HepG2 (cell line): Measurements from ENCODE around the gene FGFR4. TPM values are rescaled to one million over a fixed set of nuclear protein-coding genes. Genes with fewer than 3 reads are reported as not detected.
A peak's percentile ranks its signal among the peaks of the same experiment; 100 is the strongest.

Experiments
- EP300 ChIP-seq, 3 experiments: sonication (generic) in 1 of 3; formaldehyde crosslinking in 1 of 3; IDR thresholded peaks; 2 replicates each; pipeline versions ENCODE4 v1.5.1 to v1.6.1; 2011 to 2020; ENCODE audit warnings: low read depth in 2 of 3, low read length in 2 of 3, borderline replicate concordance in 1 of 3, improper control_type of control experiment in 1 of 3, mild to moderate bottlenecking in 1 of 3, missing genetic modification reagents in 1 of 3, moderate library complexity in 1 of 3
- FOXA3 ChIP-seq: IDR thresholded peaks from 2 replicates; pipeline ENCODE4 v1.6.1; 2016; ENCODE audit warnings: missing genetic modification reagents, missing compliant biosample characterization
- HNF4A ChIP-seq: sonication (generic); formaldehyde crosslinking; IDR thresholded peaks from 2 replicates; pipeline ENCODE4 v1.4.0; 2020; ENCODE audit warnings: missing genetic modification reagents
- ZBTB7B ChIP-seq: sonication (generic); formaldehyde crosslinking; IDR thresholded peaks from 2 replicates; pipeline ENCODE4 v1.4.0; 2020; ENCODE audit warnings: missing genetic modification reagents
- ZMYM3 ChIP-seq: sonication (generic); formaldehyde crosslinking; IDR thresholded peaks from 2 replicates; pipeline ENCODE4 v1.5.1; 2020; ENCODE audit warnings: mild to moderate bottlenecking, missing genetic modification reagents
- ZNF605 ChIP-seq: sonication (generic); formaldehyde crosslinking; IDR thresholded peaks from 2 replicates; pipeline ENCODE4 v1.8.0; 2022; ENCODE audit warnings: mild to moderate bottlenecking, missing genetic modification reagents
- ZNF609 ChIP-seq: sonication (generic); formaldehyde crosslinking; IDR thresholded peaks from 2 replicates; pipeline ENCODE4 v1.4.0; 2020; ENCODE audit warnings: mild to moderate bottlenecking, missing genetic modification reagents, borderline replicate concordance
- ZSCAN25 ChIP-seq: sonication (generic); formaldehyde crosslinking; IDR thresholded peaks from 2 replicates; pipeline ENCODE4 v1.8.0; 2022; ENCODE audit warnings: mild to moderate bottlenecking, missing genetic modification reagents
- polyA plus RNA-seq, 8 experiments: library from polyadenylated mRNA; depleted of rRNA in 3 of 8; stranded (reverse) in 7 of 8; unstranded in 1 of 8; fragments of >200 nt; fragmentation: Illumina TruSeq in 4 of 8; extraction: Trizol in 4 of 8; gene quantifications; 2 replicates each; pipeline versions ENCODE4 v1.2.1 to v1.2.3, GENCODE V29; 2011 to 2016; ENCODE audit warnings: low read depth in 4 of 8, missing spikeins in 1 of 8, mixed read lengths in 1 of 8; ENCODE audit not compliant: insufficient read depth in 1 of 8
- total RNA-seq, 5 experiments: library from RNA; depleted of rRNA; stranded (reverse); fragments of >200 nt; fragmentation: Illumina TruSeq; extraction: Trizol; gene quantifications; 2 replicates each; pipeline ENCODE4 v1.2.3, GENCODE V29; 2016; ENCODE audit warnings: low read depth in 1 of 5
- TF ChIP-seq, protein P1 (sequence below): sonication (generic); formaldehyde crosslinking; IDR thresholded peaks from 2 replicates; pipeline ENCODE4 v1.4.0; 2020; ENCODE audit warnings: mild to moderate bottlenecking, missing genetic modification reagents
- TF ChIP-seq, protein P2 (sequence below): sonication (generic); formaldehyde crosslinking; IDR thresholded peaks from 2 replicates; pipeline ENCODE4 v1.4.0; 2020; ENCODE audit warnings: missing genetic modification reagents
- TF ChIP-seq, protein P3 (sequence below): sonication (generic); formaldehyde crosslinking; IDR thresholded peaks from 2 replicates; pipeline ENCODE4 v1.4.0; 2020; ENCODE audit warnings: missing genetic modification reagents

The FGFR4 gene
- total and polyA plus RNA-seq, 2 of the 13 experiments (the other 11 are each of a cell fraction or from before 2014, with no cell fraction given): 129 to 219 TPM

- TF ChIP-seq ZNF609 (CRISPR knock-in tag): peak; percentile 45; the same call in 1 of the 2 replicates
- TF ChIP-seq ZBTB7B (CRISPR knock-in tag): peak; percentile 56; the same call in 1 of the 2 replicates
- 0 out of 2 replicates have a peak, but pooled peaks have one; percentile 8 for TF ChIP-seq FOXA3
- TF ChIP-seq, protein P1, sequence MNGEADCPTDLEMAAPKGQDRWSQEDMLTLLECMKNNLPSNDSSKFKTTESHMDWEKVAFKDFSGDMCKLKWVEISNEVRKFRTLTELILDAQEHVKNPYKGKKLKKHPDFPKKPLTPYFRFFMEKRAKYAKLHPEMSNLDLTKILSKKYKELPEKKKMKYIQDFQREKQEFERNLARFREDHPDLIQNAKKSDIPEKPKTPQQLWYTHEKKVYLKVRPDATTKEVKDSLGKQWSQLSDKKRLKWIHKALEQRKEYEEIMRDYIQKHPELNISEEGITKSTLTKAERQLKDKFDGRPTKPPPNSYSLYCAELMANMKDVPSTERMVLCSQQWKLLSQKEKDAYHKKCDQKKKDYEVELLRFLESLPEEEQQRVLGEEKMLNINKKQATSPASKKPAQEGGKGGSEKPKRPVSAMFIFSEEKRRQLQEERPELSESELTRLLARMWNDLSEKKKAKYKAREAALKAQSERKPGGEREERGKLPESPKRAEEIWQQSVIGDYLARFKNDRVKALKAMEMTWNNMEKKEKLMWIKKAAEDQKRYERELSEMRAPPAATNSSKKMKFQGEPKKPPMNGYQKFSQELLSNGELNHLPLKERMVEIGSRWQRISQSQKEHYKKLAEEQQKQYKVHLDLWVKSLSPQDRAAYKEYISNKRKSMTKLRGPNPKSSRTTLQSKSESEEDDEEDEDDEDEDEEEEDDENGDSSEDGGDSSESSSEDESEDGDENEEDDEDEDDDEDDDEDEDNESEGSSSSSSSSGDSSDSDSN (CRISPR knock-in tag): peak; percentile 54; the same call in 1 of the 2 replicates
- TF ChIP-seq EP300 (IDR thresholded peaks at IDR 0.05; ENCODE audit: low read depth in 2 of 2, low read length in 2 of 2): peak in 1 of 2 experiments; percentile 20; a peak in 1 of 4 replicates
- no peak for TF ChIP-seq EP300 (CRISPR knock-in tag; IDR thresholded peaks at IDR 0.05; ENCODE audit: borderline replicate concordance)
- no peak for TF ChIP-seq ZNF605 (CRISPR knock-in tag)
- peak; percentile 87 for TF ChIP-seq HNF4A (CRISPR knock-in tag)
- TF ChIP-seq ZSCAN25 (CRISPR knock-in tag): peak; percentile 59; the same call in 1 of the 2 replicates
- TF ChIP-seq ZMYM3: peak; percentile 40; the same call in 1 of the 2 replicates
- TF ChIP-seq, protein P2, sequence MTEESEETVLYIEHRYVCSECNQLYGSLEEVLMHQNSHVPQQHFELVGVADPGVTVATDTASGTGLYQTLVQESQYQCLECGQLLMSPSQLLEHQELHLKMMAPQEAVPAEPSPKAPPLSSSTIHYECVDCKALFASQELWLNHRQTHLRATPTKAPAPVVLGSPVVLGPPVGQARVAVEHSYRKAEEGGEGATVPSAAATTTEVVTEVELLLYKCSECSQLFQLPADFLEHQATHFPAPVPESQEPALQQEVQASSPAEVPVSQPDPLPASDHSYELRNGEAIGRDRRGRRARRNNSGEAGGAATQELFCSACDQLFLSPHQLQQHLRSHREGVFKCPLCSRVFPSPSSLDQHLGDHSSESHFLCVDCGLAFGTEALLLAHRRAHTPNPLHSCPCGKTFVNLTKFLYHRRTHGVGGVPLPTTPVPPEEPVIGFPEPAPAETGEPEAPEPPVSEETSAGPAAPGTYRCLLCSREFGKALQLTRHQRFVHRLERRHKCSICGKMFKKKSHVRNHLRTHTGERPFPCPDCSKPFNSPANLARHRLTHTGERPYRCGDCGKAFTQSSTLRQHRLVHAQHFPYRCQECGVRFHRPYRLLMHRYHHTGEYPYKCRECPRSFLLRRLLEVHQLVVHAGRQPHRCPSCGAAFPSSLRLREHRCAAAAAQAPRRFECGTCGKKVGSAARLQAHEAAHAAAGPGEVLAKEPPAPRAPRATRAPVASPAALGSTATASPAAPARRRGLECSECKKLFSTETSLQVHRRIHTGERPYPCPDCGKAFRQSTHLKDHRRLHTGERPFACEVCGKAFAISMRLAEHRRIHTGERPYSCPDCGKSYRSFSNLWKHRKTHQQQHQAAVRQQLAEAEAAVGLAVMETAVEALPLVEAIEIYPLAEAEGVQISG: no peak; the same call in 1 of the 2 replicates
- TF ChIP-seq, protein P3, sequence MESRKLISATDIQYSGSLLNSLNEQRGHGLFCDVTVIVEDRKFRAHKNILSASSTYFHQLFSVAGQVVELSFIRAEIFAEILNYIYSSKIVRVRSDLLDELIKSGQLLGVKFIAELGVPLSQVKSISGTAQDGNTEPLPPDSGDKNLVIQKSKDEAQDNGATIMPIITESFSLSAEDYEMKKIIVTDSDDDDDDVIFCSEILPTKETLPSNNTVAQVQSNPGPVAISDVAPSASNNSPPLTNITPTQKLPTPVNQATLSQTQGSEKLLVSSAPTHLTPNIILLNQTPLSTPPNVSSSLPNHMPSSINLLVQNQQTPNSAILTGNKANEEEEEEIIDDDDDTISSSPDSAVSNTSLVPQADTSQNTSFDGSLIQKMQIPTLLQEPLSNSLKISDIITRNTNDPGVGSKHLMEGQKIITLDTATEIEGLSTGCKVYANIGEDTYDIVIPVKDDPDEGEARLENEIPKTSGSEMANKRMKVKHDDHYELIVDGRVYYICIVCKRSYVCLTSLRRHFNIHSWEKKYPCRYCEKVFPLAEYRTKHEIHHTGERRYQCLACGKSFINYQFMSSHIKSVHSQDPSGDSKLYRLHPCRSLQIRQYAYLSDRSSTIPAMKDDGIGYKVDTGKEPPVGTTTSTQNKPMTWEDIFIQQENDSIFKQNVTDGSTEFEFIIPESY: peak; percentile 94
Observed at GRCh38 chr5:177097016-177097985, 10.6 kb downstream of the FGFR4 start (continued).
